GM19351 (cell line): ENCODE measurements around the gene CAV1.

ENCODE experiments used
- ATAC-seq: cut with Tn5 transposase; IDR thresholded peaks from one replicate; pipeline ENCODE4 v1.9.1; 2021; ENCODE audit warnings: mild to moderate bottlenecking, moderate library complexity; ENCODE audit not compliant: unreplicated experiment

CAV1 gene

GRCh38 chr7:116597384-116597783 lies 72.5 kb downstream of the CAV1 start:
- ATAC-seq, result no peak

DNA sequence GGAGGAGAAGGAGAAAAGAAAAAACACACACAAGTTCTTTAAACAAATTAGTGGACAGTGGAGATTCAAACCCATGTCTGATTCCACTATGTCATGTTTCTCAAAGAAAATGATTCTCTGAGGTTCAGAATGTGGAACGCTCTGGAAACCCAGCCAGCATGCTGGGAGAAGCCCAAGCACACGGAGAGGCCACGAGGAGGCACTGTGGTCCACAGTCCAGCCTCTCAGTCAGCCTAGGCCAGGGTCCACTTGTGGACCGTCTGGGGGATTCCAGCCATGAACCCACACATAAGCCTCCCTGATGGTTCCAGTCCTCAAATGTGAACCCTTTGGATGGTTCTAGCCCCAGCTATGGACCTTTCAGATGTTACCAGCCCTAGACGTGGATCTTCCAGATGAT lies 73.4 kb downstream of the CAV1 start:
- no peak for ATAC-seq

DNA sequence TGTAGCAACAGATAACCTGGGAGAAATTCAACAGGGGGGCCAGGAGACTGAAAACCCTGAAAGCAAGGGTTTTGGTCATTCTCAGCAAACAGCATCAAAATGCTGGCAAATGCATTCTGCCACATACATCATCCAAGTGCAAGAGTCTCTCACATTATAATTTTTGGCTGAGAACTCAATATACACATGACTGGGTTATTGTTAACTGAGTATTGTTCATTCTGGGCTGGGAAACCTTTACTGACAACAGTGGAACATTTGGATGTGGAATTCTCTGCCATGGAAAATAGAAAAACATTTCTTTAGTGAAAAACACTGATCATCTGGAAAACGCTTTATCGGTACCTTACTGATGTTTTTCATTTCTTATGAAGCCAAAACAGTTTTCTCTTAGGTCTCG lies 74.0 kb downstream of the CAV1 start:
- ATAC-seq, result no peak

- ATAC-seq, result no peak
Measured at GRCh38 chr7:116601426-116601825, 76.6 kb downstream of the CAV1 start.

- no peak for ATAC-seq
Measured at GRCh38 chr7:116607299-116607698, 82.5 kb downstream of the CAV1 start.

- ATAC-seq, result no peak
Measured at GRCh38 chr7:116610210-116610609, 85.4 kb downstream of the CAV1 start.

GRCh38 chr7:116610721-116611120 lies 85.9 kb downstream of the CAV1 start:
- no peak for ATAC-seq
